SK-N-DZ (cell line): ENCODE data around the gene PSG7. TPM values are rescaled to one million over a fixed set of nuclear protein-coding genes. Genes with fewer than 3 reads are reported as not detected.
"Not testable (repeated sequence)": the region's sequence is repeated elsewhere in the genome, so short reads cannot be mapped to it uniquely, and the experiment has no call there.

Experiments used
- DNase-seq: peaks from one replicate; pipeline ENCODE4 v3.0.0-alpha.2; 2015; ENCODE audit warnings: low spot score
- polyA plus RNA-seq, 2 experiments: library from polyadenylated mRNA; depleted of rRNA; stranded (reverse); fragments of >200 nt; gene quantifications; 2 replicates each; pipeline ENCODE4 v1.2.3, GENCODE V29; 2014

The PSG7 gene
- polyA plus RNA-seq (2014; cell fraction: cytosol; rRNA removed): not detected in 2 replicates
- polyA plus RNA-seq (2014; cell fraction: nucleus; rRNA removed): not detected in 2 replicates

DNA sequence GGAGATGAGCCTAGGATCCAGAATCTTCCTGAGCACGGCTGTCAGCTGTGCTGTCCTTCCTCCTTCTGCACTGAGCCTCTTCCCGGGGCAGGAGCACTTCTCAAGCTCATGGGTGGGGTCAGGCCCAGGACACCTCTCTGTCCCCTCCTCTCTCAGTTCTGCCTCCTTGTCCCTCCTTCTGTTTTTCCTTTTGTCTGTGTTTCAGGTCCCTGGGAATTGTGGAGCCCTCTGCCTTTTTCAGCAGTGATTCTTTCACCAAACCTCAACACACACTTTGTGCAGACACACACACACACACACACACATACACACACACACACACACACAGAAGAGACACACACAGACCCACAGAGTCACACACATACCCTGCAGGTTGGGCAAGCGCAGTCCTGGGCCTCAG, at the start of gene PSG7:
Gene PSG7 (minus strand): TSS at position 101 of the 400 bp plus-strand sequence. CDS start 131 bp downstream, outside the sequence.
- DNase-seq: not testable (repeated sequence)

GRCh38 chr19:42985588-42985987, 48.6 kb upstream of the PSG7 start:
- no peak for DNase-seq

GRCh38 chr19:42982111-42982510, 45.1 kb upstream of the PSG7 start:
- DNase-seq: not testable (repeated sequence)

DNA sequence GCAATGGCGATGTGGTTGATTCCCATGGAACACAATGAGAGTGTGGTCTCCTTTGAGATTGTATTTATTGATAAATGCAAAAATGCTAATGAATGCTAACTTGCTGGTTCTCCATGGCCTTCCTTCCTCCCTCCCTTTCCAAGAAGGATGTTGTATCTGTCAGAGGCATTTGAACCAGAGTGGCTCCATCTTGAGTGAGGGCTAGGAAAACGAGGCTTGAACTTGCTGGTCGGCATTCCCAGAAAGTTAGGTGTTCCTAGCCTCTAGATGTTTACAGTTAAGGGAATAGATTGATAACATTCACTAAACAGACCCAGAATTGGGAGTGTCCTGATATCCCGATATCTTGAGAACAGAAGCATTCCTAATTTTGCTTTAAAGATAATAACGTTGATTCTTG, 34.4 kb upstream of the PSG7 start:
- not testable (repeated sequence) for DNase-seq

DNA sequence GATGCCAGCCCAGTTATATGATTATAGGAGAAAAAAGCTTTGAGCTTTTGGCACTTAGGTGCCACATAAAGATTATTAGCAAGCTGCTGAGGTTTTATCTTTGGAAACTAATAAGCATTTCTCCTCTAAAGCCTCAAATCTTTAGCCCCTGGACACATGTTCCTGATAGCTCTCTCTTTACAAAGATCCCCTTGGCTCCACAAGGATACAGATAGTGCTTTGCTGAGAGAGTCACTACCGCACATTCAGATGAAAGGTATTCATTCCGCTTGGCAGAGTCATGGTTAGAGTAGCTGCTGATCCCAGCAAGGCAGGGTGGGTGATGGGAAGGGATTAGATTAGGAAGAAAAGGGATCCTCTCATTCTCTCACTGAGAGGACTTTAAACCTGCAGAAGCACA, 28.2 kb upstream of the PSG7 start:
- DNase-seq: no peak

- no peak for DNase-seq
Observed at GRCh38 chr19:42961119-42961518, 24.1 kb upstream of the PSG7 start.

DNA sequence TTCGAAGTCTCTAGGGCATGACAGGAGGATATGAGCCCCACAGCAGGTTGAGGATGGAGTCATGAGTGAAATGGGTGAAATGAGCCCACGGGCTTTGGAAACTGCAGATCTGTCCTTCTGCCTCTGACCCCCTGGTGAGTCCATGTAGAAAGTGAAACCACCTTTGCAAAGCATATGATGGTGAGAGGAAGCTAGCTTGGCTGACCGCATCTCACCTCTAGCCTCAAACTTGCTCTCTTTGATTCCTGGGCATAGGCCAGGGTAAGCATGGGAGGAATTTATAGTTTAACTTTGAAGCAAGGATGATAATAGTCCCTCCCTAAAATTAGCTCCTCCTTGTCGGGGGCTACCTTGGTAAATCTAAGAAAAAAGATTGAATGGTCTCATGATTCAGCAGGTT, 15.1 kb upstream of the PSG7 start:
- DNase-seq: not testable (repeated sequence)

GRCh38 chr19:42951476-42951875, 14.5 kb upstream of the PSG7 start:
- DNase-seq: not testable (repeated sequence)

DNA sequence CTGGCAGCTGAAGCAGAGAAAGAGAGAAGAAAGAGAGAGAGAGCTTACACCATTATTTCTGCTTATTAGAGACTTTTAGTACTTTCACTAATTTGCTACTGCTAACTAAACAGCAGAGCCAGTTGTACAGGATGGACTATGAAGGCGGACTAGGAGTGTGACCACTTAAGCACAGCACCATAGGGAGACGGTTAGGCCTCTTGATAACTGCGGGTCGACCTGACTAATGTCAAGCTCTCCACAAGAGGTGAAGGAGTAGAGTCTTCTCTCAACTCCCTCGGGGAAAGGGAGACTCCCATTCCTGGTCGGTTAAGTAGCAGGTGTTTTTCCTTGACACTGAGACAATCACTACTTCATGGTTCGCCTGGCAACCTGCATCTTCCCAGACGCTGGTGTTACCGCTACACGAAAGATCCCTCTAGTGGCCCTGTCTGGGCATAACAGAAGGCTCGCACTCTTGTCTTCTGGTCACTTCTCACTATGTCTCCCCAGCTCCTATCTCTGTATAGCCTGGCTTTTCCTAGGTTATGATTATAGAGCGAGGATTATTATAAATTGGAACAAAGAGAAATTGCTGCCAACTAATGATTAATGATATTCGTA, 5.3 kb upstream of the PSG7 start:
- no peak for DNase-seq

DNA sequence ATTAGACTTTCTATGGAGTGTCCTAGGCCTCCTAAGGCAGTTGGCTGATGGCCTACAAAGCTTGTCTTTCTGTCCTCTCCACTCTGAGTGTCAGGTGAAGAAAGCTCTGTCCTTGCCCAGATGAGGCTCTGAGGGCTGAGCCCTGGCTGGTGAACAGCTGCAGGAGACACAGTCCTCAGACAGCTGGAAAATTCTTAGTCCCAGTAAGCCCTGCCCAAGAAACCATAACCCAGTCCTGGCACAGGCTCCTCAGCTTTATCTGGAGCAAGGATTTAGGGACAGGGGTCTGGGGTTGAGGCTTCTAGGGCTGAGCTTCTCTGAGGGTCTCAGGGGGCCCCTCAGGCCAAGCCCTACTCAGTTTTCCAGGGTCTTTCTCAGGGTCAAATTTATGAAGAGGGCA, 2.3 kb downstream of the PSG7 start:
- DNase-seq: not testable (repeated sequence)

- not testable (repeated sequence) for DNase-seq
Observed at GRCh38 chr19:42934183-42934582, 2.8 kb downstream of the PSG7 start.

- DNase-seq: not testable (repeated sequence)
Observed at GRCh38 chr19:42933412-42933811, 3.6 kb downstream of the PSG7 start.

- DNase-seq: not testable (repeated sequence)
Observed at GRCh38 chr19:42932485-42933101, 4.4 kb downstream of the PSG7 start.

- not testable (repeated sequence) for DNase-seq
Observed at GRCh38 chr19:42930214-42930613, 6.8 kb downstream of the PSG7 start.

- DNase-seq: no peak
Observed at GRCh38 chr19:42928896-42929295, 8.1 kb downstream of the PSG7 start.

DNA sequence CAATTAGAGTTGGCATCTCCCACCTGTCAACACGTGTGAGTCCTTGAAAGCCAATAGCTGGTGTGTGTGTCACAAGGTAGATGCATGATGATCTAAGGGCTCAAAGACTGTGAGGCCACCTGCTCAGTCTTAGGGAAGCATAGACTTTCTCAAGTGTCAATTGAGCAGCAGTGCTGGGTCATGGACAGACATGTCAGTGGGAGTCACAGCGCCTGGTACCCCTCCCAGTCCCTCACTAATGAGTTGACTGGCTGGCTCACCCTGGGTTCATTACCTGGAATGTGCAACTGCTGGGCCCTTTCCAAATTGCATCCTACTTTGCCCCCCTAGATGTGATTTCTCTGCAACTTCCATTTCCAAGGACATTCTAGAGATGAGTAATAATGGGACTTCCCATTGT, 10.2 kb downstream of the PSG7 start:
- DNase-seq: no peak

DNA sequence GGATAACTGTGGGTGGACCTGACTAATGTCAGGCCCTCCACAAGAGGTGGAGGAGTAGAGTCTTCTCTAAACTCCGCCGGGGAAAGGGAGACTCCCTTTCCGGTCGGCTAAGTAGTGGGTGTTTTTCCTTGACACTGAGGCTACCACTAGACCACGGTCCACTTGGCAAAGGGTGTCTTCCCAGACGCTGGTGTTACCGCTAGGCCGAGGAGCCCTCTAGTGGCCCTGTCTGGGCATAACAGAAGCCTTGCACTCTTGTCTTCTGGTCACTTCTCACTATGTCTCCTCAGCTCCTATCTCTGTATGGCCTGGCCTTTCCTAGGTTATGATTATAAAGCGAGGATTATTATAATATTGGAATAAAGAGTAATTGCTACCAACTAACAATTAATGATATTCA, 13.9 kb downstream of the PSG7 start:
- DNase-seq: not testable (repeated sequence)

GRCh38 chr19:42920971-42921370, 16.0 kb downstream of the PSG7 start:
- not testable (repeated sequence) for DNase-seq

GRCh38 chr19:42919757-42920079, 17.3 kb downstream of the PSG7 start:
- no peak for DNase-seq

- DNase-seq: not testable (repeated sequence)
Observed at GRCh38 chr19:42919070-42919756, 17.8 kb downstream of the PSG7 start.

- DNase-seq: not testable (repeated sequence)
Observed at GRCh38 chr19:42918377-42919069, 18.5 kb downstream of the PSG7 start.

GRCh38 chr19:42917634-42918033, 19.4 kb downstream of the PSG7 start, which contains the start of gene PSG6:
Gene PSG6 (minus strand): TSS chr19:42917894. CDS start chr19:42917792, 102 bp downstream.
- DNase-seq: not testable (repeated sequence)
